ENCODE results near the gene HTR2C. TPM values are rescaled to one million over a fixed set of nuclear protein-coding genes. Genes with fewer than 3 reads are reported as not detected.
"Not testable (repeated sequence)": the region's sequence is repeated elsewhere in the genome, so short reads cannot be mapped to it uniquely, and the experiment has no call there.

HTR2C gene
- total RNA-seq, 4 donors from 2014 or later = not detected

DNA sequence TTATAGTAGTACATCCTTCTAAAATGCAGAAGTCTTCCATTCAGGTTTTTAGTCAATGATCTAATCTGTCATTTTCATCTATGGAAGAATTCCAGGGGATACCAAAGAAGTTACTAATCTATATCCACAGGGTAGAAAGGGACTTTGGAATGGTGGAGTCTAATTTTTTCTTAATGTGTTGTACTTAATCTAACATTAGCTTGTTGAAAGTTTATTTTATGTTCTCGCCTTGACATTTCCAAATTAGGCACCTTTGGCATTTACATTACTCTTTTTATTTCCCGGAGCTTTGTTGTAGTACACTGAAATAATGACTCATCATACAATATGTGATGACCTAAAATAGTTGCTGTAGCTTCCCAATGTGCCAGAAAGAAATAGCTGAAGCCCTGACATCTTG, 91.5 kb downstream of the HTR2C start:
- intact Hi-C loops (cut with DNase I; ENCODE audit: low total_unique reads) = no loop called here
- TF ChIP-seq POLR2A (IDR thresholded peaks at IDR 0.05) = no peak
- TF ChIP-seq, protein P1, sequence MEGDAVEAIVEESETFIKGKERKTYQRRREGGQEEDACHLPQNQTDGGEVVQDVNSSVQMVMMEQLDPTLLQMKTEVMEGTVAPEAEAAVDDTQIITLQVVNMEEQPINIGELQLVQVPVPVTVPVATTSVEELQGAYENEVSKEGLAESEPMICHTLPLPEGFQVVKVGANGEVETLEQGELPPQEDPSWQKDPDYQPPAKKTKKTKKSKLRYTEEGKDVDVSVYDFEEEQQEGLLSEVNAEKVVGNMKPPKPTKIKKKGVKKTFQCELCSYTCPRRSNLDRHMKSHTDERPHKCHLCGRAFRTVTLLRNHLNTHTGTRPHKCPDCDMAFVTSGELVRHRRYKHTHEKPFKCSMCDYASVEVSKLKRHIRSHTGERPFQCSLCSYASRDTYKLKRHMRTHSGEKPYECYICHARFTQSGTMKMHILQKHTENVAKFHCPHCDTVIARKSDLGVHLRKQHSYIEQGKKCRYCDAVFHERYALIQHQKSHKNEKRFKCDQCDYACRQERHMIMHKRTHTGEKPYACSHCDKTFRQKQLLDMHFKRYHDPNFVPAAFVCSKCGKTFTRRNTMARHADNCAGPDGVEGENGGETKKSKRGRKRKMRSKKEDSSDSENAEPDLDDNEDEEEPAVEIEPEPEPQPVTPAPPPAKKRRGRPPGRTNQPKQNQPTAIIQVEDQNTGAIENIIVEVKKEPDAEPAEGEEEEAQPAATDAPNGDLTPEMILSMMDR (IDR thresholded peaks at IDR 0.05) = no peak

DNA sequence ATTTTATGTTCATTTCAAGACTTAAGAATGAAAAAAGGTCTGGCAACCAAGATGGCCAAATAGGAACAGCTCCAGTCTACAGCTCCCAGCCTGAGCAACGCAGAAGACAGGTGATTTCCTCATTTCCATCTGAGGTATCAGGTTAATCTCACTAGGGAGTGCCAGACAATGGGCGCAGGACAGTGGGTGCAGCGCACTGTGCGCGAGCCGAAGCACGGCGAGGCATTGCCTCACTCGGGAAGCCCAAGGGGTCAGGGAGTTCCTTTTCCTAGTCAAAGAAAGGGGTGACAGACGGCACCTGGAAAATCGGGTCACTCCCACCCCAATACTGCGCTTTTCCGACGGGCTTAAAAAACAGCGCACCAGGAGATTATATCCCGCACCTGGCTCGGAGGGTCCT, 116.6 kb downstream of the HTR2C start:
- DNase-seq (ENCODE audit: low spot score in 2 of 2); H3K4me3 ChIP-seq (ENCODE audit: low read depth, poor library complexity, severe bottlenecking); intact Hi-C loops (cut with DNase I; ENCODE audit: low total_unique reads): not testable (repeated sequence)
- 81 to 96% methylated on average over 17 of the region's 17 CpGs for WGBS, 2 donors

More for the DNA sequence above, 91.5 kb downstream of the HTR2C start:
- no peak for DNase-seq (ENCODE audit: low spot score in 2 of 2)
- no peak overlapping the region for H3K4me3 ChIP-seq (ENCODE audit: low read depth, poor library complexity, severe bottlenecking)
- WGBS, 2 donors = 29 to 30% methylated on average over 2 of the region's 2 CpGs

DNA sequence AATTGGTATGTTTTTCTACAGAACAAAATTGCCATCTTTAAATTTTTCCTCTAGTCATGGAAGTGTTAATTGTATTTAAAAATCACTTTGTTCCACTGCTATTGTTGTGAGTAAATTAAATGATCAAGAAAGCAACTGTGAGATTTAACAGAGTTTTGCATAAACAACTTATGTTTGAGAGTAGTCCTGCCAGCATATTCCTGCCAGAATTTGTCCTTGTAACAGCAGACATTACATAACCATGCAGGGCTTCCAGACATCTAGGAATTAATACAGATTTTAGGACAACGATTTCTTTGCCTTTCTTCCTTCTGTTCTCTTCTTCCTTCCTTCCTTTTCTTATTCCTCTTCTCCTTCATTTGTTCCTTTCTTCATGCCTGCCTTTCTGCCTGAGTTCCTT, 125.5 kb downstream of the HTR2C start:
- intact Hi-C loops (cut with DNase I; ENCODE audit: low total_unique reads) = no loop called here
- no peak for TF ChIP-seq POLR2A (IDR thresholded peaks at IDR 0.05)
- TF ChIP-seq, protein P1 (IDR thresholded peaks at IDR 0.05) = no peak
- H3K4me3 ChIP-seq (ENCODE audit: low read depth, poor library complexity, severe bottlenecking) = no peak overlapping the region
- DNase-seq (ENCODE audit: low spot score in 2 of 2) = no peak
- WGBS, 2 donors = 0 to 5% methylated on average over 1 of the region's 1 CpG

DNA sequence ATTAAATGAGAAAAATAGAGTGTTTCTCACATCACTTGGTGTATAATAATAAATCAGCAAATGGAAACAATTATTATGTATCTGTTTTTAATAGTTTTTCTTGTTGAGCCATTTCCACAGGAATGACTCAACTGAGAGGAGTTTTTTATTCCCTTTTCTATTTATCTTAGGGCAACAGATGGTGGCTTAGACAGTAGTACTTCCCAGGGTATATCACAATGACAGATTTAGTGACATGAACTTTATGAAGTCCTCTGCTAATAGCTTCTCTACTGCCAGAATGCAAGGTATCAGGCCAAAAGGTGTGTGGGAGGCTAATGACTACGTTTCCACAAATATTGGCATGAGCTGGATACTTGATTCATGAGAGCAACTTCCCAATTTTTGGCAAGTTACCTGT, 126.7 kb downstream of the HTR2C start:
- TF ChIP-seq POLR2A (IDR thresholded peaks at IDR 0.05) = no peak
- TF ChIP-seq, protein P1 (IDR thresholded peaks at IDR 0.05) = no peak
- DNase-seq (ENCODE audit: low spot score in 2 of 2) = no peak
- no peak overlapping the region for H3K4me3 ChIP-seq (ENCODE audit: low read depth, poor library complexity, severe bottlenecking)
- intact Hi-C loops (cut with DNase I; ENCODE audit: low total_unique reads) = no loop called here
- WGBS, 2 donors = 11 to 12% methylated on average over 1 of the region's 1 CpG

DNA sequence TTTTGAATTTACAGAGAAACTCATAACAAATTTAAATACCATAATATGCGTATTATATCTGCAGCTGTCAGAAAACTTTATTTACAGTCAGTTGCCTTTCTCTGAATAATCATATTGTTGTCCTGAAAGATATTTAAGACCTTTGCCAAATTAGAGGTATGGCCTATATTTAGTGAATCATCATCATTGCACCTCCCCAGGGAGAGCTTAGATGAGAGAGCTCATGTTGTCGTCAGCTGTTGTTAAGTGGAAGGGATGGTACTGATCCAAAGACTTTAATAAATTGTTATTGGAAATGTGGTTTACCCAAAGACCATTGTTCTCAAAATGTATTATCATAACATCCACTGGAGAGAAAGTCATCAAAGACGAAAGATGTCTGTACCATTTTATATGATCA, 128.6 kb downstream of the HTR2C start:
- no peak overlapping the region for H3K4me3 ChIP-seq (ENCODE audit: low read depth, poor library complexity, severe bottlenecking)
- 67 to 78% methylated on average over 3 of the region's 3 CpGs for WGBS, 2 donors
- TF ChIP-seq, protein P1 (IDR thresholded peaks at IDR 0.05) = no peak
- TF ChIP-seq POLR2A (IDR thresholded peaks at IDR 0.05) = no peak
- intact Hi-C loops (cut with DNase I; ENCODE audit: low total_unique reads) = no loop called here
- DNase-seq (ENCODE audit: low spot score in 2 of 2) = no peak

DNA sequence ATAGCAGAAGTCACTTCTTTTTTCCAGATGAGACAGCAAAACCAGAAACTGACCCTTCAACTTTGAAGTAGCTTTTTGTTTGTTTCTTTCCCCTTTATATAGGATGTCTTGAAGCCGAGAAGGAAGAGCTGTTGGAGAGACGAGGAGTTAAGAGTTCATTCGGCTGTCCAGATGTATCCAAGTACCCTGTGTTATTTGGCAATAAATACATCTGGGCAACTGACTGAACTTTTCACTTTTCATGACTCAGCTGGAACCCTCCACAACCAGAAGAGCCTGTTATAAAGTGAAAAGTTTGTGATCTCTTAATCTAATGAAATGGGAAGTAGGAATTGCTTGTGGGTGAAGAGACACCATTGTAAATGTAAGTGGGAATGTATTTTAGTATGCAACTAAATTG, 131.2 kb downstream of the HTR2C start:
- intact Hi-C loops (cut with DNase I; ENCODE audit: low total_unique reads) = no loop called here
- DNase-seq (ENCODE audit: low spot score in 2 of 2) = no peak
- TF ChIP-seq, protein P1 (IDR thresholded peaks at IDR 0.05) = no peak
- no peak for TF ChIP-seq POLR2A (IDR thresholded peaks at IDR 0.05)
- no peak overlapping the region for H3K4me3 ChIP-seq (ENCODE audit: low read depth, poor library complexity, severe bottlenecking)
- WGBS, 2 donors = 20 to 45% methylated on average over 3 of the region's 3 CpGs

All from lower leg skin (tissue), 4 donors.